Liver (tissue), 9 donors: ENCODE data around the gene RAD51. TPM values are rescaled to one million over a fixed set of nuclear protein-coding genes. Genes with fewer than 3 reads are reported as not detected.

ENCODE experiments used
- DNase-seq: peaks from one replicate; pipeline ENCODE4 v3.0.0-alpha.2; 2017; ENCODE audit warnings: low spot score
- H3K27ac ChIP-seq, 2 donors: one replicate each; pipeline ENCODE4 v1.7.0; 2013; ENCODE audit warnings: inconsistent platforms in 2 of 2, low read length in 2 of 2, control low read depth in 1 of 2, low read depth in 1 of 2, mild to moderate bottlenecking in 1 of 2
- H3K27me3 ChIP-seq, 4 donors: one replicate each; pipeline versions ENCODE4 v1.6.1 to v1.7.0; 2013; ENCODE audit warnings: low read length in 3 of 4, inconsistent platforms in 1 of 4, mild to moderate bottlenecking in 1 of 4, moderate library complexity in 1 of 4; ENCODE audit not compliant: control insufficient read depth in 4 of 4, insufficient read depth in 4 of 4
- H3K36me3 ChIP-seq, 4 donors: one replicate each; pipeline versions ENCODE4 v1.6.1 to v1.7.0; 2013; ENCODE audit warnings: low read length in 3 of 4, mild to moderate bottlenecking in 3 of 4, low read depth in 1 of 4, moderate library complexity in 1 of 4; ENCODE audit not compliant: control insufficient read depth in 4 of 4, insufficient read depth in 3 of 4
- H3K4me1 ChIP-seq, 4 donors: one replicate each; pipeline versions ENCODE4 v1.6.1 to v1.7.0; 2013; ENCODE audit warnings: low read length in 3 of 4, mild to moderate bottlenecking in 3 of 4, moderate library complexity in 1 of 4; ENCODE audit not compliant: control insufficient read depth in 4 of 4, insufficient read depth in 4 of 4
- H3K4me3 ChIP-seq, 3 donors: one replicate each; pipeline versions ENCODE4 v1.6.1 to v1.7.0; 2013; ENCODE audit warnings: low read length in 3 of 3, control low read depth in 1 of 3, low read depth in 1 of 3, mild to moderate bottlenecking in 1 of 3
- H3K9ac ChIP-seq, 2 donors: one replicate each; pipeline ENCODE4 v1.7.0; 2013; ENCODE audit warnings: low read length in 2 of 2, mild to moderate bottlenecking in 2 of 2, moderate library complexity in 2 of 2, control low read depth in 1 of 2, low read depth in 1 of 2
- H3K9me3 ChIP-seq, 4 donors: one replicate each; pipeline versions ENCODE4 v1.6.1 to v1.7.0; 2013; ENCODE audit warnings: low read length in 3 of 4; ENCODE audit not compliant: control insufficient read depth in 4 of 4
- ATF3 ChIP-seq: IDR thresholded peaks from 2 replicates; pipeline ENCODE4 v1.6.1; 2016; ENCODE audit warnings: antibody characterized with exemption
- CTCF ChIP-seq: fragments of 150-350 bp; IDR thresholded peaks from 2 replicates; pipeline ENCODE4 v1.5.1; 2017; ENCODE audit warnings: improper control_type of control experiment, low read depth, low read length; ENCODE audit not compliant: missing input control
- EGR1 ChIP-seq, 2 donors: IDR thresholded peaks; 2 replicates each; pipeline ENCODE4 v1.6.1; 2016 to 2018; ENCODE audit warnings: antibody characterized with exemption in 2 of 2, low read depth in 2 of 2
- FOXA1 ChIP-seq: IDR thresholded peaks from 2 replicates; pipeline ENCODE4 v1.6.1; 2016; ENCODE audit warnings: antibody characterized with exemption
- FOXA2 ChIP-seq: IDR thresholded peaks from 2 replicates; pipeline ENCODE4 v1.6.1; 2016; ENCODE audit warnings: antibody characterized with exemption
- GABPA ChIP-seq, 2 donors: IDR thresholded peaks in 1 of 2; conservative IDR thresholded peaks in 1 of 2; 2 replicates each; pipeline ENCODE4 v1.6.1; 2016; ENCODE audit warnings: antibody characterized with exemption in 2 of 2, mild to moderate bottlenecking in 1 of 2, moderate library complexity in 1 of 2
- HNF4A ChIP-seq, 2 donors: conservative IDR thresholded peaks; 2 replicates each; pipeline ENCODE4 v1.6.1; 2016; ENCODE audit warnings: antibody characterized with exemption in 2 of 2, mild to moderate bottlenecking in 2 of 2
- HNF4G ChIP-seq: IDR thresholded peaks from 2 replicates; pipeline ENCODE4 v1.6.1; 2016; ENCODE audit warnings: antibody characterized with exemption
- JUND ChIP-seq, 2 donors: IDR thresholded peaks; 2 replicates each; pipeline ENCODE4 v1.6.1; 2016; ENCODE audit warnings: antibody characterized with exemption in 2 of 2
- MAX ChIP-seq: IDR thresholded peaks from 2 replicates; pipeline ENCODE4 v1.6.1; 2016; ENCODE audit warnings: antibody characterized with exemption
- NR2F2 ChIP-seq: IDR thresholded peaks from 2 replicates; pipeline ENCODE4 v1.6.1; 2016; ENCODE audit warnings: antibody characterized with exemption
- RAD21 ChIP-seq, 2 donors: IDR thresholded peaks; 2 replicates each; pipeline ENCODE4 v1.6.1; 2016; ENCODE audit warnings: antibody characterized with exemption in 2 of 2, mild to moderate bottlenecking in 2 of 2
- REST ChIP-seq: IDR thresholded peaks from 2 replicates; pipeline ENCODE4 v1.6.1; 2016; ENCODE audit warnings: antibody characterized with exemption, mild to moderate bottlenecking
- RXRA ChIP-seq, 2 donors: IDR thresholded peaks; 2 replicates each; pipeline ENCODE4 v1.6.1; 2017 to 2018; ENCODE audit warnings: antibody characterized with exemption in 2 of 2, mild to moderate bottlenecking in 1 of 2
- SP1 ChIP-seq: IDR thresholded peaks from 2 replicates; pipeline ENCODE4 v1.6.1; 2018; ENCODE audit warnings: antibody characterized with exemption, mild to moderate bottlenecking
- TAF1 ChIP-seq: conservative IDR thresholded peaks from 2 replicates; pipeline ENCODE4 v1.6.1; 2016; ENCODE audit warnings: antibody characterized with exemption, mild to moderate bottlenecking
- YY1 ChIP-seq: IDR thresholded peaks from 2 replicates; pipeline ENCODE4 v1.6.1; 2016; ENCODE audit warnings: antibody characterized with exemption, mild to moderate bottlenecking
- ZBTB33 ChIP-seq: IDR thresholded peaks from 2 replicates; pipeline ENCODE4 v1.6.1; 2016; ENCODE audit warnings: antibody characterized with exemption
- WGBS: extraction: QIAGEN DNeasy Blood & Tissue Kit; methylation state at CpG from one replicate; pipeline ENCODE4 v1.1.7; 2013; 5-methylcytosine and 5-hydroxymethylcytosine counted together
- polyA plus RNA-seq, 2 donors: library from polyadenylated mRNA; stranded (reverse) in 1 of 2; unstranded in 1 of 2; fragments of 200-250 nt in 1 of 2; fragments of >200 nt in 1 of 2; fragmentation: Nextera tagmentation in 1 of 2; extraction: Ambion mirVana in 1 of 2; gene quantifications; one replicate each; pipeline versions ENCODE4 v1.2.1 to v1.2.3, GENCODE V29; 2013 to 2015
- total RNA-seq, 2 donors: library from RNA; depleted of rRNA; stranded (reverse); fragments of >200 nt; gene quantifications; one replicate each; pipeline ENCODE4 v1.2.3, GENCODE V29; 2014
- donor health status: healthy.
- donor health status: healthy.
- donor health status: healthy.
- donor health status: healthy.
- donor health status: healthy.

Gene RAD51
- total and polyA plus RNA-seq, 4 donors = 0.25 to 11.3 (median 0.69) TPM

GRCh38 chr15:40773902-40774301 is 78.9 kb downstream of the RAD51 start:
- Histone ChIP-seq H3K4me3 (no peak overlapping the region), H3K4me1 (peaks cover 4 to 54% (median 39%) of the 10 kb centered on the region in 4 donors), H3K36me3 (peaks cover 1 to 24% (median 17%) of the 10 kb centered on the region in 4 donors), H3K9me3 (no peaks in the 10 kb centered on the region), H3K9ac (no peak overlapping the region), H3K27ac (no peak overlapping the region), H3K27me3 (no peaks in the 10 kb centered on the region)
- WGBS = 92% methylated on average over 6 of the region's 6 CpGs
- no peak for DNase-seq
- TF ChIP-seq FOXA2 = no peak
- TF ChIP-seq CTCF = no peak
- TF ChIP-seq ZBTB33 = no peak
- TF ChIP-seq YY1 = no peak
- no peak for TF ChIP-seq SP1
- TF ChIP-seq HNF4A (conservative IDR thresholded peaks at IDR 0.05) = no peak
- no peak for TF ChIP-seq RAD21 (IDR thresholded peaks at IDR 0.05)
- no peak for TF ChIP-seq JUND (IDR thresholded peaks at IDR 0.05)
- TF ChIP-seq FOXA1 = no peak

GRCh38 chr15:40775007-40775406 is 80.0 kb downstream of the RAD51 start:
- DNase-seq = no peak
- no peaks in the 10 kb centered on the region for H3K27me3 ChIP-seq
- no peak overlapping the region for H3K4me3 ChIP-seq
- no peaks in the 10 kb centered on the region for H3K9me3 ChIP-seq
- TF ChIP-seq NR2F2 = no peak
- no peak for TF ChIP-seq MAX
- TF ChIP-seq HNF4G = no peak
- no peak for TF ChIP-seq ATF3
- TF ChIP-seq FOXA2 = no peak
- TF ChIP-seq TAF1 = no peak
- no peak for TF ChIP-seq JUND (IDR thresholded peaks at IDR 0.05)
- no peak for TF ChIP-seq RAD21 (IDR thresholded peaks at IDR 0.05)
- TF ChIP-seq ZBTB33 = no peak
- no peak for TF ChIP-seq RXRA (IDR thresholded peaks at IDR 0.05)
- no peak for TF ChIP-seq SP1
- TF ChIP-seq GABPA (IDR thresholded peaks at IDR 0.05 in 1 of 2, conservative IDR thresholded peaks at IDR 0.05 in 1 of 2) = no peak
- TF ChIP-seq REST = no peak
- TF ChIP-seq EGR1 (IDR thresholded peaks at IDR 0.05; ENCODE audit: low read depth in 2 of 2) = no peak
- no peak for TF ChIP-seq HNF4A (conservative IDR thresholded peaks at IDR 0.05)
- no peak for TF ChIP-seq FOXA1
- no peak for TF ChIP-seq YY1
- no peak for TF ChIP-seq CTCF
- 95% methylated on average over 10 of the region's 10 CpGs for WGBS
- no peak overlapping the region for H3K27ac ChIP-seq
- H3K9ac ChIP-seq = no peak overlapping the region
- peaks cover 4 to 33% (median 22%) of the 10 kb centered on the region in 4 donors for H3K36me3 ChIP-seq
- H3K4me1 ChIP-seq = peaks cover 4 to 43% (median 36%) of the 10 kb centered on the region in 4 donors
